ENCODE data around the gene CBX7.

DNA sequence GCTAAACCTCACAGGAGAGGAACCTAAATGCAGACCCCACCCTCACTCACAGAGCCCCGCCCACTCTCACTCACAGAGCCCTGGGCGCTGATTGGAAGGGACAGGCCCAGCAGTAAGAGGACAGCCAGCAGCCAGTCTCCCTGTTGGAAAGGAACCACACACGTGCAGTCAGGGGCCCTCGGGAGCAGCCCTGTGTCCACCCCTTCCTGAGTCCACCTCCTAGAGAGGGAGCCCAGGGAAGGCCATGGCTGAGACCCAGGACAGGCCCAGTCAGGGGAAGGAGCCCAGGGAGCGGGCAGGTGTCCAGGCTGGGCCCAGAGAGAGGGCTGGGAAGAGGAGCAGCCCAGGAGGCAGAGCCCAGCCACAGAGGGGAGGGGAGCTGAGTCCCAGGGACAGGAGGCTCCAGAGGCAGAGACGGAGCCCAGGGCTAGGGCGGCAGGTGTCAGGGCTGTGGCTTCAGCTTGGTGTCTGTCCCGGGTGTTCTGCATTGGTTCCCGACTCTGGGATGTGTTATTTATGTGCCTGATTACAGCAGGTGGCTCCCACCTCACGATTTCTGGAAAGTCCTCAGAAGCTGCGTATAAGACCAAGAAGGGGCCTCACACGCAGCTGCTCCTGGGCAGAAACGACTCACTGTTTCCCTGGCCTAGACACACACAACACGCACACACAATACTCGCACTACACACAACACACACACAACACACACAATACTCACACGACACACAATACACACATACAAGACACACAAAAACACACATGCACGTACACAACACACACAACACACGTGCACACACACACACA is 64.4 kb downstream of the CBX7 start:
- TF ChIP-seq CTCF (conservative IDR thresholded peaks at IDR 0.05; ENCODE audit: low read length) (no peak), EZH2phosphoT487 (IDR thresholded peaks at IDR 0.05; ENCODE audit: borderline replicate concordance, low read depth, low read length) (no peak)

All from OCI-LY7 (cell line).